GM21619 (cell line): ENCODE data around the gene SPRN.
"Not testable (repeated sequence)": the region's sequence is repeated elsewhere in the genome, so short reads cannot be mapped to it uniquely, and the experiment has no call there.

Experiments used
- ATAC-seq: cut with Tn5 transposase; IDR thresholded peaks from one replicate; pipeline ENCODE4 v1.9.1; 2021; ENCODE audit not compliant: unreplicated experiment

The SPRN gene, protein sequence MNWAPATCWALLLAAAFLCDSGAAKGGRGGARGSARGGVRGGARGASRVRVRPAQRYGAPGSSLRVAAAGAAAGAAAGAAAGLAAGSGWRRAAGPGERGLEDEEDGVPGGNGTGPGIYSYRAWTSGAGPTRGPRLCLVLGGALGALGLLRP

DNA sequence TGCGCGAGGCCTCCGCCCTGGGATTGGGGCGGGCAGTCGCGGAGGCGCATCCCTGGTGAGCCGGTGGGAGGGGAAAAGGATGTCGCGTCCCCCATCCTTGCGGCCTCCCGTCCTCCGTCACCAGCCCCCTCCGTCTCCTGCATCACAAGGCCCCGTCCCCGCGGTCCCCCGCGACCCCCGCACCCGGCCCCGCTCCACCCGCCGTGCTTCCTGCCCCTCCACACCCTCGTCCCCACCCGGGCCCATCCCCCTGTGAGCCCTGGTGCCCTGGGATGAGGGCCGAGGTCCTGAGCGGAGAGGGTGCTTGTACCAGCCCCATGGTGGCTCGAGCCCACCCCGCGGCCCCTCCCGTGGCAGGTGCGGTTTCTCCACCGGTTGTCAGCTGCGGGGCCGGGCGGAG lies at the start of gene SPRN:
Gene SPRN (minus strand): TSS at position 25 of the 400 bp plus-strand sequence. CDS start 944 bp downstream, outside the sequence.
- ATAC-seq: not testable (repeated sequence)

DNA sequence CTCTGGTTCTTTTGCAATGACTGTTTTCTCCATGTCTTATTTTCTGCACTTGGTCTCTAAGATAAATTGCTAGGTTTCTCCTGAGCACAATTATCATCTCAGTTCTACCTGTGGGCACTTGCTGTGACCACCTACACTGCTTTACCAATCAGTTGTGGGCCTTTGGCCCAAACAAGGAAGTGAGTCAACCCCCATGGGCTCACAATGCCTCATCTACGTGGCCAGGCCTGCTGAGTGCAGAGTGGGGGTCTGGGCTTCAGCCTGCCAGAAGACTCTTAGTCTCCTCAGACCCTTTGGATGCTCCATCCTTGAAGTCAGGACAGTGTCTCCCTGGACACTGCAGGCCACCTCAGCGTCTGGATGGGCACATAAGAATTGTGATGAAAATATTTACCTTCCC lies 49.6 kb upstream of the SPRN start:
- no peak for ATAC-seq

DNA sequence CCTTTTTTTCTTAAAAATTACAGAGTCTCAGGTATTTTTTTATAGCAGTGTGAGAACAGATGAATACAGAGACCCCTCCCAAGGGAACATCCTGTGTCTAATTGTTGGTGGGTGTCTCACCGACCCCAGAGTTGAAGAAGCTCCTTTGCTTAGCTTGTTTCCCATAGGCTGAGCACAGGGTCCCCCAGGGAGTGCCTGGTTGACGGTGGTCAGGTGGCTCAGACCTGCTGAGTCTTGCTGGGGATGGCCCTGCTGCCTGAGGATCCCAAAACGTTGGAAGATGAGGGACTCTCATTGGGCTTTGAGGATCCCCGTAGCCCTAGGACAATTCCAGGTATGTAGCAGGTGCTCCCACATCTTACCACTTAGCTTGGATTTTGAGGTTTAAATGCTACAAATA lies 48.8 kb upstream of the SPRN start:
- no peak for ATAC-seq

DNA sequence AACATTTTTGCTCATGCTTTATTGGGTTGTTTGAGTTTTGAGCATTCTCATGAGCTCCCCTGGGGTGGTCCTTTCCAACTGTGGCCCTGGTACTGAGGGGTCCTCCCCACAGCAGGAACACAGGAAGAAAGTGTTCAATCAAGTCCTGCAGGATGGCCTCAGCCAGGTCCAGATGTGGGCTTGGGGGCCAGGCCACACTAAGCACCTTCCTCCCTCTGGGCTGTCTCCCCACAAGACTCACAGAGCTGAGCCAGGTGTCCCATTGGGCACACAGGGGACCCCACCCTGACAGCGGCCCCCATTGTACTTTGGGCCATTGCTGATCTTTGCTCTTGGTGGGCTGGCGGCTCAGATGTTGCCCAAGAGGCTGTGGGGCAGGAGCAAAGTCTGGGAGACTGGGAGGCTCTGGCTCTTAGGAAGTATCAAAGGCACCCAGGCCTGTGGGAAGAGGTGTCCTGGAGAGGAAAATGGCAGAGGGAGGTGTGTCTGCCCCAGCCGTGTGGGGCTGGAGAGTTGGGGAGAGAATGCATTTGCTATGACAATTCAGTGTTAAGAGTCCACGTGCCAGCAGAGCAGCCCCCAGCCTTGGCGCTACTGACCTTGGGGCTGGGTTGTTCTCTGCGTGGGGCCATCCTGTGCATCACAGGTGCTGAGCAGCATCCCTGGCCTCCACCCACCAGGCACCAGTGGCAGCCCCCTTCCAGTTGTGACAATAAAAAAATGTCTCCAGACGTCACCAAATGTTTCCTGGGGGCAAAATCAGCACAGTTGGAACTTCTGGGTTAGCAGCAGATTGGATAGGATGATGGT lies 47.1 kb upstream of the SPRN start:
- ATAC-seq: no peak

DNA sequence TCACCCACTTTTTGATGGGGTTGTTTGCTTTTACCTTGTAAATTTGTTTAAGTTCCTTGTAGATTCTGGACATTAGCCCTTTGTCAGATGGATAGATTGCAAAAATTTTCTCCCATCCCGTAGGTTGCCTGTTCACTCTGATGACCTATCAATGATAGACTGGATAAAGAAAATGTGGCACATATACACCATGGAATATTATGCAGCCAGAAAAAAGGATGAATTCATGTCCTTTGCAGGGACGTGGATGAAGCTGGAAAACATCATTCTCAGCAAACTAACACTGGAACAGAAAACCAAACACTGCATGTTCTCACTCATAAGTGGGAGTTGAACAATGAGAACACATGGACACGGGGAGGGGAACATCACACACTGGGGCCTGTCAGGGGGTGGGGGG lies 44.8 kb upstream of the SPRN start:
- not testable (repeated sequence) for ATAC-seq

DNA sequence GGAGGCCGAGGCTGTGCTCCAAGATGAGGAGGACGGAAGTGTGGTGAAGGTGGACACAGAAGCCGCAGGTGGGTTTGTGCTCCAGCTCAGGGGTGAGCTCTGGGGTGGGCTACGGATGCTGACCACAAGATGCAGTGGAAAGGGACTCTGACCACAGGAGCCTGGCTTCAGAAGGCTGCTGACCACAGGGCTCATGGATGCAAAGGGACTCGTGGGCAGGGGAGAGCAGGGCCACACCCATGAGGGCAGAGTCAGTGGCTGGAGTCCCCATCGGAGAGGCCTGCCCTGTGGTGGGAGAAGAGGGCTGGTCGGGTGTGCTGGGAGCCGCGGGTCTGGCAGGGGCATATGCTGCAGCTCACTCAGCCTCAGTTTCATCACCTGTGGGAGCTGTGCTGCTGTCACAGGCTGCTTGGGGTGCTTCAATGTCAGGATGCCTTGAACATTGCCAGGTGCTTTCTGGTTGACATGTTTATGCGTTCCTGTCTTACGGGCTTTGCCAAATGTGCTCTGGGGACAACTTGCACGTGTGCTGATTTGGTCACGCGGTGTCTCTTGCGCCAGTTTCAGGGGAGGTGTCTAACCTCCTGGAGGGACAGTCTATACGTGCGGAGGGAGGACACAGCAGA lies 43.0 kb upstream of the SPRN start:
- ATAC-seq: no peak

DNA sequence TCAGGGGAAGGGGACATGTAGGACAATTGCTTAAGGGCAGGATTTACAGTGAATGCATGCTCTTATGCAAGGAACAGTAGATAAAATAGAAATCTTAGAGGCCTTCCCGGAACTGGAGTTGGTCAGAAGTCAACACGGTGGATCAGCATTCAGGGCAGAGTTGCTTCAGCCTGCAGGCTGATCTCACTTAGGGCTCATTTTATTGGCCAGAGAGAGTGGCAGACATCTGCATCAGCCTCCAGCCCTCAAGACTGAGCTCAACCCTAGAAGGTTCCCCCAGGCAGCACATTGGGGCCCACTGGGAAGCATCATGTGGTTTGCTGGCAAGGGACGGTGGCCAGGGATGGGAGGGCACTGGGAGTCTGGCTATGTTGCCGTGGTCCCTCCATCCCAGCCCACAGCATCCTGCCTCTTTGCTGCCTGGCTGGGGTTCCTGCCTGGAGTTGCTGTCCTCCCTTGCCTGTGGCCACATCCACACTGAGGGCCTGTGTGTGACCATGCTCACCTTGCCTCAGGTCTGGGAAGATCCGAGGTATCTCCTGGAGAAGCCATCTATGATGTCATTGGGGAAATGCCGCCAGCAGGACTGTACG lies 42.4 kb upstream of the SPRN start:
- no peak for ATAC-seq

DNA sequence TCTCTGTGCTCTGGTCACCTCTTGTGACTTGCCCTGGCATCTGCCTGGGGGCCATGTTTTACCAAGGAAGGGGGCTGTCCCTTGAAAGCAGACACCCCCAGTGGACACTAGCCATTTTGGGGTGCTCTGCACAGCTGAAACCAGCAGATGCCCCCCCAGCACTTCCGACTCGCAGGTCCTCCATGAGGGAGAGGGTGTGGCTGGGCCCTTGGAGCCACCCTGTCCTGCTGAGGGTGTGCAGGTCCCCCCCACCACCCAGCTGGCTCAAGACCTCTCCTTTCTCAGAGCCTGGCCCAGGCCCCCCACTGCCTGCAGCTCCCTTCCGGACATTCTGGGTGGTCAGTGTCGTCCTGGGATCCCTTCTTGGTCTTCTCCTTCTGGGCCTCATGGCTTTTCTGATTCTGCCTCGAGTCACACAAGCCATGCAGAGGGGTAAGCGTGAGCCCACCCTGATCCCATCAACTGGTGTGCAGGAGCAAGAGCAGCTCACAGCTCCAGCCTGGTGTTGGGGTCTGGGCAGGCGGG lies 41.6 kb upstream of the SPRN start:
- ATAC-seq: no peak

DNA sequence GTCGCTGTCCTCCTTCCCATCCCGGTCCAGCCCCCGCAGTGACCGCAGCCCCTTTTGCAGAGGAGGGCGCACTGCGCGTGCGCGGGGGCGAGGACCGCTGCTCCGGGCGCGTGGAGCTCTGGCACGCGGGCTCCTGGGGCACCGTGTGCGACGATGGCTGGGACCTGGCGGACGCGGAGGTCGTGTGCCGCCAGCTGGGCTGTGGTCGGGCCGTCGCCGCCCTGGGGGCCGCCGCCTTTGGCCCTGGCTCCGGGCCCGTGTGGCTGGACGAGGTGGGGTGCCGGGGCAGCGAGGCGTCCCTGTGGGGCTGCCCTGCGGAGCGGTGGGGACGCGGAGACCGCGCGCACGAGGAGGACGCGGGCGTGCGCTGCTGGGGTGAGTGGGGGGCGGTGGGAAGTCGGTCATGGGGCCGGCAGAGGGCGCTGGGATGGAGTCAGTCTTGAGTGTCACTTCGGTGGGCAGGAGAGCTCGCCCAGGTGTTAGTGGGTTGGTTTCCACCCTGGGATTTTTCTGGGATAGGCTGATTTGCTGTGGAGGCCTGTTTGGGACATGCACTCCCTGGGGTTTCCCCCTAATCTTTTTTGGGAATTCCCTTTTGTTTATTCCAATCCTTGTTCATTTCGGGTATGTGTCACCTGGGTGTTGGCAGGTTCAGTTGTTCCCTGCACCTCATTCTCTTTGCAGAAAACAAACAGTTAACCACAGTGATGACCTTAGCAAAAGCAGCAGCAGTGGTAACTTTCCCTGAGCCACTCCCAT lies 40.9 kb upstream of the SPRN start:
- ATAC-seq: no peak

DNA sequence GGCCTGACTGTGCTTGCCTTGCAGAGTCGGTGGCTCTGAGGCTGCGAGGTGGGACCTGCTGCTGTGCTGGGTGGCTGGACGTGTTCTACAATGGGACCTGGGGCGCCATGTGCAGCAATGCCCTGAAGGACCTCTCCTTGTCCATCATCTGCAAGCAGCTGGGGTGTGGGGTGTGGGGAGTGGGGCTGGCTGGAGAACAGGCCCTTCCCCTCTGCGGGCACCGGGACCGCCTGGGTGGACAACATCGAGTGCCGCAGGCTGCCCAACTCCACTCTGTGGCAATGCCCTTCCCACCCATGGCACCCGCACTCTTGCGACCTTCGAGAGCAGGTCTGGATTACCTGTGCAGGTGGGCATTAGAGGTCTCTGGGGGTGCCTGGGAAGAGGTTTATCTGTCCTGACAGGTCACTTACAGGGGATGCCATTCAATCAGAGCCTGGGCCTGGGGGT lies 40.2 kb upstream of the SPRN start:
- ATAC-seq: no peak

DNA sequence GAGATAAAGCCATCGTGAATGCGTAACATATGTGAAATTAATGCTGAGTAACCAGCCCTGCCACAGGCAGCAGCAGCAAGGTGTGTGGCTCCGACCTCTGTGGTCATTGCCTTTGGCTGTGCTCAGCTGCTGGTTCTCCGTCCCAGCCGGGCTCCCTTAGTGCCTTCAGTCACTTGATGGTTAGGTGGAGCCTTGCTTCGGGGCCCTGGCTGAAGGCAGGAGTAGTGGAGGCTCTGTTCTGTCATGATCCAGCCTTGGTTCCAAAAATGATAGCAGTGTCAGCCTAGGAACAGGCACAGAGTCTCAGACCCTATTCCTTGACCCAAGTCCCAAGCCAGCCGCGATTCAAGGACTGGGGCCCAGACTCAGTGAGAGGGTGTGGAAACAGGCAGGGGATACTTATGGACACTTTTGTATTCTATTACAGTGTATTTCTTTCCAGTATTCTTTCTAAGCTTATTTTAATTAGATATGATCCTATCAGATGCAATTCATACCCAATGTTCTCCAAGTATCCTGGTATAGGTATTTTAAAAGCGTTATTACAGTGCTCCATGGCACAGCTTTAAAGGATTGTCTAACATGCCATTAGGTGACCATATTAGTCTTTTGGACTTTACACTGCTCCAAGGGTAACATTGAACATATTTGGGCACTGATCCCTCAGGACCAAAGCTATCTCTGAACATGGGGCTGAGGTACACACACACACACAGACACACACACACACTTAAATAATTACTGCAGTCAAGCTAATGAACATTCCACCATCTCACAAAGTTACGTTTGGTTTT lies 38.3 kb upstream of the SPRN start:
- ATAC-seq: no peak

DNA sequence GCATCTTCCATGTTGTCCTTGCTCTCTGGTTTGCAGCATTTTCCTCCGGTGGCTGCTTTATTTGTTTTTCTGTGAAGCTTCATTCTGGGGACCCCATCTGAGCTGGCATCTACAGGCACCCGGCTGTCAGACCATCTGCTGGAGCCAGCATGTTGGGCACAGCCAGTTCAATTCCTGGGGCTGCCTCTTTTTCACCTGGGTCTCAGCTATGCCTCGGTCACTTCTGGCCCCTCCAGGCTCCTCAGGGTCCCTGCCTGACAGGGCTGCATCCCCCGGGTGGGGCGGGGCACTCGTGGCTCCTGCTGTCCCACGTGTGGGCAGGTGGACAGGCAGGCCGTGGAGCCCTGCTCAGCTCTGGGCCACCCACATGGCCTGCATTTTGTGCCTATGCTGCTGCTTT lies 37.4 kb upstream of the SPRN start:
- no peak for ATAC-seq

DNA sequence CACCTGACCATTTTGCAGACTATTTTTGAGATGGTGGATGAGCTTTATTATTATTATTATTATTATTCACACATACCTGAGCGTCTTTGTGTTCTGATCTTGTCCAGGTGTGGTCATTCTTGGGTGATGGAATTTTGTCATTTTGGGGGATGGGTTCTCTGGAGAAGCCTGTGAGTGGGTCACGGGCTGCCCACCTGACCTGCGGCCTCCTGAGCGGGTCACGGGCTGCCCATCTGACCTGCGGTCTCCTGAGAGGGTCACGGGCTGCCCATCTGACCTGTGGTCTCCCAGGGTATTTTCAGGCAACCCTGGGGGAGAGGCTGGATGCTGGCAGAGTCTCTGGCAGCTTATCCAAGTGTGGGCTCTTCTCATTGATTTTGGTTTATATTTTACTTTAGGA lies 36.6 kb upstream of the SPRN start:
- no peak for ATAC-seq

DNA sequence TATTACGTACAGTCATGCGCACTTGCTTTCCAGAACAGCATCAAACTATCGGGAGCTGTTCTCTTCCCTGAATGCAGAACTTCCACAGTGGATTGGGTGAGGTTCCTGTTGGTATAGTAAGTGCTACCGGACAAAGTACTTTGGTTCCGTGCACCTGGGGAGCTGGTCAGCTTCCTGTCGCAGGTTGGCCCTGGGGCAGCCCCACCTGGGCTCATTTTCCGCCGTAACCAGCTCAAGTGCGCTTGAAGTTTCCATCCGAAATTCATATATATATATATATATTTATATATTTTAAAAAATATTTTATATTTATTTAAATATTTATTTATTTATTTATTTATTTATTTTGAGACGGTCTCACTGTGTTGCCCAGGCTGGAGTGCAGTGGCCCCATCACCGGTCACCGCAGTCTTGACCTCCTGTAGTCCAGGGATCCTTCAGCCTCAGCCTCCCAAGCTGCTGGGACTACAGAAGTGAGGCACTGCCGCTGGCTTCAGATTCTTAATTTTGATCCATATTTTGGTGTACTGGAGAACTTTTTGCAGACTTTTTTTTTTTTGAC lies 35.9 kb upstream of the SPRN start:
- no peak for ATAC-seq

DNA sequence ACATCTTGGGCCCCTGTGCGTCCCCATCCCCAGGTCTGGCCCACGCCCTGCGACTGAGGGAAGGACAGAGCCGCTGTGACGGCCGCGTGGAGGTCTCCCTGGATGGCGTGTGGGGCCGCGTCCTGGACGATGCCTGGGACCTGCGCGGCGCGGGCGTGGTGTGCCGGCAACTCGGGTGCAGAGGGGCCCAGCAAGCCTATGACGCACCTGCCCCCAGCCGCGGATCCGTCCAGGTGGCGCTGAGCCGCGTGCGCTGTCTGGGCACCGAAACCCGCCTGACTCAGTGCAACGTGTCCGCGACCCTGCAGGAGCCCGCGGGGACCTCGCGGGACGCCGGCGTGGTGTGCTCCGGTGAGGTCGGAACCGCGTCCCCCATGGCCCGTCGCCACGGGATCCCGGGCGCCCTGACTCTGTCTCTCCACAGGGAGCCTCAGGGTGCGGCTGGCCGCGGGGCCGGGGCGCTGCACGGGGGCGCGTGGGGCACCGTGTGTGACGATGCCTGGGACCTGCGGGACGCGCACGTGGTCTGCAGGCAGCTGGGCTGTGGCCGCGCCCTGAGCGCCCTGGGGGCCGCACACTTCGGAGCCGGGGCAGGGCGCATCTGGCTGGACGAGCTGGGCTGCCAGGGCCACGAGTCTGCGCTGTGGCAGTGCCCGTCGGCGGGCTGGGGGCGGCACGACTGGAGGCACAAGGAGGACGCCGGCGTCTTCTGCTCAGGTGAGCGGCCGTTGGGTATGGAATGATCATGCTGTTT lies 35.2 kb upstream of the SPRN start:
- no peak for ATAC-seq

DNA sequence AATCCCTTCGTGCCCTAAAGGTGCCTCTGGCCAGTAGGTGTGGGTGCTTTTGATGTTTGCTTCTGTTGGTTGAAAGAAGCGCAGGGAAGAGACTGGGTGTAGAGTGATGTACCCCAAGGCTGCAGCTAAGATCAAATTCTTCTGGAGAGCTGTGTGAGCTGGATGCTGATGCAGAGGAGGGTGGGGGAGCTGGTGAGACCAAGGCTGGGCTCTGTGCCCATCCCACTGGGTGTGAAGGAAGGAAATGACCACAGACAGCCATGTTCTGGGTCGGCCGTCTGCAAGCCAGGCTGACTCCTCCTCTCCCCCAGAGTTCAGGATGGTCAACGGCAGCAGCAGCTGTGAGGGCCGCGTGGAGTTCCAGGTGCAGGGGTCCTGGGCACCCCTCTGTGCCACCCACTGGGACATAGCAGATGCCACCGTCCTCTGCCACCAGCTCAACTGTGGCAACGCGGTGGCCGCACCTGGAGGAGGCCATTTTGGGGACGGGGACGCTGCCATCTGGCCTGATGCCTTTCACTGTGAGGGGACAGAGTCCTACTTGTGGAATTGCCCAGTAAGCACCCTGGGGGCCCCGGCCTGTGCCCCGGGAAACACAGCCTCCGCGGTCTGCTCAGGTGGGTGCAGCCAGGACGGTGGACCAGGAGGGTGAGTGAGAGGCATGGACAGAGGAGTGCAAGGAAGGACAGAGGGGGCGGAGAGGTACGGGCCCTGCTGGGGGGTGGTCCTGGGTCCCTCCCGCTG lies 34.5 kb upstream of the SPRN start:
- no peak for ATAC-seq

DNA sequence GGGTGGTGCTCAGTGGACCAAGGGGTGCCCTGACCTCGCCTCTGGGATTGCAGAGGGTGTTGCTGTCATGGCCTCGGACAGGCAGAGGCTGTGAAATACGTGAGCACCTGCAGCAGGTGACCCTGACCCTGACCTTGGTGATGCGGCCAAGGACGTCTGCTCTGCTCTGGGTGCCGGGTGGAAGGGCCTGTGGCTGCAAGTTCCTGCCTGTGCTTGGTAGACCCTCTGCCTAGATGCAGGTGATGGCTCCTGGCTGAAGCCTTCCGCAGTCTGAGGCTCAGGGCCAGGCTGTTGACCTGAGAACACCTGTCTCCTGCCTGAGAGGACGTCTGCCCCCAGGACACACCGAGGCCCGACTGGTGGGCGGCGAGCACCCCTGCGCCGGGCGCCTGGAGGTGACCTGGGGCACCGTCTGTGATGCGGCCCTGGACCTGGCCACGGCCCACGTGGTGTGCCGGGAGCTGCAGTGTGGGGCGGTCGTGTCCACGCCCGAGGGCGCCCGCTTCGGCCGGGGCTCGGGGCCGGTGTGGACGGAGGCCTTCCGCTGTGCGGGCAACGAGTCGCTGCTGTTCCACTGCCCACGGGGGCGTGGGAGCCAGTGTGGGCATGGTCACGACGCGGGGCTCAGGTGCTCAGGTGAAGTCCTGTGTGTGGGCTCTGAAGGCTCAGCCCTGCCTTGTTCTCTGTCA lies 33.7 kb upstream of the SPRN start:
- no peak for ATAC-seq
